ENCODE measurements around the gene STXBP3.
A peak's percentile ranks its signal among the peaks of the same experiment; 100 is the strongest.
"Not testable (repeated sequence)": the region's sequence is repeated elsewhere in the genome, so short reads cannot be mapped to it uniquely, and the experiment has no call there.

STXBP3 gene

GRCh38 chr1:108729481-108729880, 17.0 kb upstream of the STXBP3 start:
- no peak for DNase-seq

GRCh38 chr1:108732398-108732797, 14.1 kb upstream of the STXBP3 start:
- DNase-seq: no peak

GRCh38 chr1:108734171-108734865, 12.2 kb upstream of the STXBP3 start:
- no peak for DNase-seq

DNA sequence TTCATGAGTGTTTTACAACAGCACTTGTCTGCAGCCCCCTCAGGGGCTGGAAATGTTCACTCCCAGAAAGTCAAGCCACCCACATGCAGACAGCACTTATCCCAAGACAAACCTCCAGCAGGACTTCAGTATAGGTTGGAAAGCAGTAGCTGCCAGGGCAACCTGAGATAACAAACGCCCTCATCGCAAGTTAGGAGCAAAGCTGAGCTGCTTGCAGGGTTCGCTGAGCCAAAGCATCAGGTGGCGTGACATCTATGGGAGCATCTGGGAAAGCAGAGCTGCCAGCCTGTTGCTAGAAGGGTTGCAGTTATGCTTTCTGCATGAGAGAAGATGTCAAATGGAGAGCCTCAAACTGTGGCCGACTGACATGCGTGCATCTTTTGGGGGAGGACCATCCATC, 4.2 kb upstream of the STXBP3 start:
- peak; percentile 32 for DNase-seq

GRCh38 chr1:108745980-108746381, 493 bp upstream of the STXBP3 start:
- no peak for DNase-seq

DNA sequence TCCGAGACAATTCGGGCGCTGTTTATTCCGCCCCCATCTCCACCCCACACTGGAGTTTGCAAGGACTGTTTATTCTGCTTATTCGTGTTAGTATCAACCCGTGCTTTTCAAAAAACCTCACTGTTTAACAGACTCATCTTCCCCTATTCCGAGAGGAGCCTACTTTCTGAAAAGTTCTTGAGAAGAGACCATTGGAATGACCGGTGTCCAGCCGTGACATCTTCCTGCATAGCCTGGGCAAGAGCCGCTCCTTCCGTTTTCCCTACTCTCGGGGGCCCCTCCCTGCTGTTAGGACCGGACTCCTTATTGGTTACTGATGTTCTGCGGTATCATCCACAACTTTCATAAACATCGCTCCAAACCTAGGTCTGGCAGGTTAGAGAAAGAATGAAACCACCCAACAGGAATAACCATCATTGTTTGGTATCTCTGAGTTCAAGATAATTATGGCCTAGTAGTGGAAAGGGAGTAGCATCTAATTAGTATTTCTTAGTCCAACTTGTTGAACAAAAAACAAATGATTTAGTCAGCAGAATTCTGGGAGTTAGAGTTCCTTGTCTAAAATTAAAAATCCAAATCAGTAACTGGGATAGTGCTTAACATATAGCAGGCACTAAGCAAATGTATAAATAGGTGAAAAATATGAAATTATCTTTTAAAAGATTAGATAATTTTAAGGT, 837 bp downstream of the STXBP3 start:
- peak; percentile 95 for DNase-seq

DNA sequence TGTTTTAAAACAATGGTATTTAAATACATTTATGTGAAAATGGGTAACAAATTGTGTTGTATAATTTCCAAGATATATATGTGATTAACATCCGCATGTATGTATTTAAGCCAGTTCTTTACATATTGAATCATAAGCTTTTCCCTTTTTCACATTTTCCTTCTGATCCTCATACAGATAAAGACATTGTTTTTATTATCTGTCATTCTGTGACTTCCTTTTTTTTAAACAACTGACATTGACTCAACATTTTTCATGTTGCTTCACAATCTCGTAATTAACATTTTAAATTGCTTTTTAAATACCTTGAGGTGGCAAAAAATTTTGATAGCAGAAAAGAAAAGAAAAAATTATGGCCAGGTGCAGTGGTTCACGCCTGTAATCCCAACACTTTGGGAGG, 1.4 kb downstream of the STXBP3 start:
- DNase-seq: no peak

- DNase-seq: no peak
Measured at GRCh38 chr1:108749081-108749480, 2.6 kb downstream of the STXBP3 start.

DNA sequence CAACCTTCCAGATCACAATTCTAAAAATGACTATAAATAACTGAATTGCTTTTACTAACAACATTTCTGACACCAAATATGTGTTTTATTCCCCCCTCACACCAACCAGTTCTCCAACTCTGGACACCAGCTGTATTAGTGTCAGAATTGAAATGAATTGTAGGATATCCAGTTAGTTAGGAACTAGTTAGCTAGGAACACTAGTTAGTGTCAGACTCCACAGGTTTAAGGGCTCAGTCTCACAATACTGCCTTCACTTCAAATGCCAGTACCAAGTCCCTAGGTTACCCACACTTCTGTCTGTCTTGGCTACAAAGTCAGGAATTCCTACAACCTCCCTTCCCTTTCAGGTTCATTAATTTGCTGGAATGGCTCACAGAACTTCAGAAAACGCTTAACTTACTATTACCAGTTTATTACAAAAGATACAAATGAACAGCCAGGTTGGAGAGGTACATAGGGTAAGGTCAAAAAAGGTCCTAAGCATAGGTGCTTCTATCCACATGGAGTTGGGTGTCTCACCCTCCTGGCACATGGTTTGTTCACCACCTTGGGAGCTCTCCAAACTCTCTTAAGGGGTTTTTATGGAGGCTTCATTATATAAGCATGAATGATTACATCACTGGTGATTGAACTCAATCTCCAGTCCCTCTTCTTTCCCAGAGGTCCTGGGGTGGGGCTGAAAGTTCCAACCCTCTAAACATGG, 4.2 kb downstream of the STXBP3 start:
- DNase-seq: peak; percentile 20

GRCh38 chr1:108753363-108753762, 6.9 kb downstream of the STXBP3 start:
- no peak for DNase-seq

GRCh38 chr1:108758796-108759195, 12.3 kb downstream of the STXBP3 start:
- no peak for DNase-seq

DNA sequence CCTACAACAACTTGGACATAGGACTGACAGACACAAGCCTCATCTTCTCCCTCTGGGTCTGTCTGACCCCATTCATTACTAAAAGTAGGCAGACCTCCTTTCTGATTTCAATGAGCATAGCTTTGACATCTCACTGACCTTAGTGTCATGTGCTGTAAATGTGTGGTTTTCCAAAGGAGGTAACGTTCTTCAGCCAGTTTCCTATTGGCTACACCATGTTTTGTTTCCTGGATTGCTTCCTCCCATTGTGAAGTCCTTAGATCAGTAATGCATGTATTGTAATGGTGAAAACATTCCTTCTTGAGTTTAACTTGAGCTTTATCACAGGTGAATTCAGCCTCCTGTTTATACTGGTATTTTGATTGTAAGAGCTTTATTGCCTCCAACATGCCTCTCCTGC, 20.6 kb downstream of the STXBP3 start:
- no peak for DNase-seq

GRCh38 chr1:108767708-108768107, 21.2 kb downstream of the STXBP3 start:
- DNase-seq: no peak

DNA sequence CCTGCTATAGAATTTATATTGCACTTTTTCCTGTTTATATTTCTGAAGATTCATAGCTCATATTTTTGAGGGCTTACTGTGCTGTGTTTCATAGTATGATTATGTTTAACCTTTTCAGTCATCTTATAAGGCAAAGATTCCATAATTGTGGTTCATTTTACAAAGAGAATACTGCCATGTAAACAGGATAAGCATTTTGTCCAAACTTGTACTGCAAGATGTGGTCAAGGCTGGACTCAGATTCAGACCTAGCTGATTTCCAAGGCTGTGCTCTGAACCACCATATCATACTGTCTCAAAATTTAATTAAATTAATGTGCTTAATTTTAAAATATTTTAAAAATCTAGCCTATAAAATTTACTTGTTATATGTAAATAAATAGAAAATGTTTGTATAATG, 31.4 kb downstream of the STXBP3 start:
- DNase-seq: no peak

DNA sequence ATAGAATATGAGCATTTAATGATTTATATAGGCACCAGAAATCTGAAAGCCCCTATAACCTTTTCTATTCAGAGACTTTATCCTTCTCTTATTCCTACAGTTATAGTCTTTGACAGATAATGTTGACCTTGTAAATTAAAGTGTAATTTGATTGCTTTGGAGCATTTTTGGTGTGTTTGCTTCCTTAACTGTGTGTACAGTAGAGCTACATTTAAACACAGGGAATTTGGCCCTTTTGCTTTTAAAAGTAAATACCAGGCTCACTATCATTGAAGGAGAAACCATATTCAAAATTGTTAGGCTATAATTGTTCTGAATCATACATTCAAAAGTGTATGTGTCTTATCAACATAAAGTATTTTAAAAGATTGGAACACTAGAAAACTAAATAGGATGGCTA, 33.0 kb downstream of the STXBP3 start:
- DNase-seq: no peak

- DNase-seq: no peak
Measured at GRCh38 chr1:108780937-108781574, 34.6 kb downstream of the STXBP3 start.

DNA sequence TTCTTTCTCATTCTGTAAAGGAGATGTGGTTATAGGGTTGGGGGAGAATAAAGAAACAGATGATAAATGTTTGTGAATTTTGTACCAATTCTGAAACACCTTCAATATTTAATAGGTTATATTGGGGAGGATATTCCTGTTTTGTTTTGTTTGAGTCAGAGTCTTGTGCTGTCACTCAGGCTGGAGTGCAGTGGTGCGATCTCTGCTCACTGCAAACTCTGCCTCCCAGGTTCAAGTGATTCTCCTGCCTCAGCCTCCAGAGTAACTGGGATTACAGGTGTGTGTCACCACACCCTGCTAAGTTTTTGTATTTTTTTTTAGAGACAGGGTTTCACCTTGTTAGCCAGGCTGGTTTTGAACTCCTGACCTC, 35.1 kb downstream of the STXBP3 start:
- DNase-seq: not testable (repeated sequence)

DNA sequence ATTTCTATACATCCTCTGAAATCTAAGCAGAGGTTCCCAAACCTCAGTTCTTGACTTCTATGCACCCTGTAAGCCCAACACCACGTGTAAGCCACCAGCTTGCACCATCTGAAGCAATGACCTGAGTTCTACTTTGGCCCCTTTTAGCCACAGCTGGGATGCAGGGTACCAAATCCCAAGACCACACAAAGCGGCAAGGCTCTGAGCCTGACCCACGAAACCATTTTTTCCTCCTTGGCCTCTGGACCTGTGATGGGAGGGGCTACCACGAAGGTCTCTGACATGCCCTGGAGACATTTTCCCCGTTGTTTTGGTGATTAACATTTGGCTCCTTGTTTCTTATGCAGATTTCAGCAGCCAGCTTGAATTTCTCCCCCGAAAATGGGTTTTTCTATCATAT, 38.8 kb downstream of the STXBP3 start:
- no peak for DNase-seq

- no peak for DNase-seq
Measured at GRCh38 chr1:108785880-108786279, 39.4 kb downstream of the STXBP3 start.

DNA sequence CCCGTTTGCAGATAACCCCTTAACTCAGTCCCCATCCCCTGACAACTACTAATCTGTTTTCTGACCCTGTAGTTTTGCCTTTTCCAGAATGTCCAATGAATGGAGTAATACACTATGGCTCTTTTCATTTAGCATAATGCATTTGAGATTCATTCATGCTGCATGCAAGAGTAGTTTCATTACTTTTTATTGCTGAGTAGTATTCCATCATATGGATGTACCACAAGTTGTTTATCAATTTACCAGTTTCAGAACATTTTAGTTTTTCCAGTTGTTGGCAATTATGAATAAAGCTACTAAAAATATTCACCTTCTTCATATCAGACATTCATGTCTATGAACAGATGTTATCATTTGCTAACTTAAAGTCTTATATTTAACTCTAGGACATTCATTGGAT, 45.3 kb downstream of the STXBP3 start:
- DNase-seq: no peak

GRCh38 chr1:108792420-108792819, 45.9 kb downstream of the STXBP3 start:
- no peak for DNase-seq

DNA sequence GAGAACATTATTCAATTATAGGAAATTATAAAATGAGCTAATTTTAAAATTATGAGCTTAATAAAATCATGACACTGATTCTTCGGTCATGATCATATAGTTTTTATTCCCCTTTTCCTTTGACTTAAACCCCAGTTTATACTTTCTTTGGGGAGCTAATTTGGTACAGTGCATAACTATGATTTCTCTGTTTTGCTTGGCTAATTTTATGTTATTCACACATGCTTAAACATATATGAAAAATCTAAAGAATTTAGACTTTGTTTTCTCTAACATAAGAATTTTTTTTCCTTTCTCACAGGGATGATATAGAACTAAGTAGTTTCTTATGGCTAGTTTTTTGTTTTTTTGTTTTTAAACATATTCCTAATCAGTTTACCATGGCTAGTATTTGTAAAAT, 52.5 kb downstream of the STXBP3 start:
- no peak for DNase-seq

GRCh38 chr1:108801101-108801500, 54.6 kb downstream of the STXBP3 start:
- no peak for DNase-seq

GRCh38 chr1:108803548-108803947, 57.1 kb downstream of the STXBP3 start:
- no peak for DNase-seq
